Bronchus fibroblast of lung (primary cell): ENCODE results near the gene TMEM43. TPM values are rescaled to one million over a fixed set of nuclear protein-coding genes. Genes with fewer than 3 reads are reported as not detected.

Experiments used
- total RNA-seq: library from RNA; depleted of rRNA; stranded (reverse); fragments of >200 nt; gene quantifications from 2 replicates; pipeline ENCODE4 v1.2.3, GENCODE V29; 2015

Gene TMEM43, protein sequence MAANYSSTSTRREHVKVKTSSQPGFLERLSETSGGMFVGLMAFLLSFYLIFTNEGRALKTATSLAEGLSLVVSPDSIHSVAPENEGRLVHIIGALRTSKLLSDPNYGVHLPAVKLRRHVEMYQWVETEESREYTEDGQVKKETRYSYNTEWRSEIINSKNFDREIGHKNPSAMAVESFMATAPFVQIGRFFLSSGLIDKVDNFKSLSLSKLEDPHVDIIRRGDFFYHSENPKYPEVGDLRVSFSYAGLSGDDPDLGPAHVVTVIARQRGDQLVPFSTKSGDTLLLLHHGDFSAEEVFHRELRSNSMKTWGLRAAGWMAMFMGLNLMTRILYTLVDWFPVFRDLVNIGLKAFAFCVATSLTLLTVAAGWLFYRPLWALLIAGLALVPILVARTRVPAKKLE
- 85.8 and 99.5 TPM in 2 replicates for total RNA-seq

DNA sequence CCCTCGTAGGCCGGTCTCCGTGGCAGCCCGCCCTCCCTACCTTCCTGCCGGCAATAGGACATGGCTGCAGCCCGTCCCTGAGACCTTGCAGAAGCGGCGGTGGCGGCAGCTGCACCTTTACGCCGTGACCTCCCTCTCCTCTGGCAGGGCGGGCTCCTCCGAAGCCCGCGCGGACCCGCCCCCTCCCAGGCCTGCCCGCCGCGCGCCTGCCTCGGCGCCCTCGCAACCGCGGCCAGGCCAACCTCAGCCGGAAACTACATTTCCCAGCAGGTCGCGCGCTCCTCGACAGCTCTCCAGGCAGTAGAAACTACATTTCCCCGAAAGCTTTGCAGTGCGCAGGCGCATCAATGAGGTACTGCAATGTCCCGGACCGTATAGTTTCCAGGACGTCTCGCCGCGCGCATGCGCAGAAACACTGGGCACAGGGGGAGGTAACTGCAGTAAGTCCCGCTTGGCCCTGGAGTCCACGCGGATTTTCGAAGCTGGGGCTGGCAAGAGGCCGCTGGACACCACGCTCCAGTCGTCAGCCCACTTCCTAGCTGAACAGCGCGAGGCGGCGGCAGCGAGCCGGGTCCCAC is at the start of gene TMEM43, which contains the start of gene CHCHD4:
Gene TMEM43 (plus strand): TSS at position 438 of the 578 bp plus-strand sequence. CDS start 142 bp downstream, outside the sequence.
Gene CHCHD4 (minus strand): TSS at position 256 of the 578 bp plus-strand sequence. CDS start 194 bp downstream, at position 62.

DNA sequence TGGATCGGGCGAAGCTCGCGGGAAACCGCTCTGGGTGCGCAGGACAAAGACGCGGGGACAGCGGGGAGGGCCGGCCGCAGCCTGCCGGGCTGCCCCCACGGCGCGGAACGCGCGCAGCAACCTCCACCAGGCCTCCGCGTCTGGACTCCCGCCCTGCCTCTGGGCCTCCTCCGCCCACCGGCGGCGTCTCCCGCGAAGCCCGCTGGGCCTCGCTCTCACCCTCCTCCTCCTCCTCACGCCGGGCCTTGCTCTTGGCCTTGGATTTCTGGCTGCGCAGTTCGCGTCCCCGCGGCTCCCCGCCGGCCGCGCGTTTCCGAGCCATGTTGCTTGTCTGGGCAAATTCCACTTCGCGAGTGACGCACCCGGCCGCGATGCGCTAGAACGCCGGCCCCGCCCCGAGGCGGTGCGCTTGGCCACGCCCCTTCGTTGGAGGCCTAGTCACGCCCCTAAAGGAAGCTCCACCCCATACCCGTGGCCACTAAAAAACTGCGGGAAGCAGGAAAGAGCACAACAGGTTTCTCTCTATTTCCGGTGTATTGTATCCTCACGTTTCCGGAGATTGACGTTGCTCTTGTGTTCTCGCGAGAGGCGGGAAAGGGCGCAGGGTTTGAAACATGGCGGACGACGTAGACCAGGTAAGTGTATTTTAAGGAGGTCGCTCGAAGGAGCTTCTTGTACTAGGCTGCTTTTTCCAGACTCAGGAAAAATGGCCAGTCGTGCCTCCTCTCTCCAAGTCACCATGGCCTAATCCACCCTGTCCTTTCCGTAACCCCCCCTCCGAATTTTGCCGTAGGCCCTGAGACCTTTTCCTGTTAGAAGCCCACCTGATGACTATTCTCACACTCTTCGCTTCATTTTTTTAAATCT is 53.6 kb downstream of the TMEM43 start, which contains the start of the genes LSM3 and XPC:
Gene LSM3 (plus strand): TSS at position 571 of the 867 bp plus-strand sequence. CDS start 44 bp downstream, at position 615.
Gene XPC (minus strand): TSS at position 355 of the 867 bp plus-strand sequence. CDS start 33 bp downstream, at position 322.

Other genes with a start within 250 kb of the TMEM43 start
- not detected in 2 replicates for gene WNT7A, start 245.0 kb upstream of the TMEM43 start, total RNA-seq
- gene CHCHD4, start 182 bp upstream of the TMEM43 start, total RNA-seq, result 17.0 and 19.5 TPM in 2 replicates
- gene XPC, start 53.5 kb downstream of the TMEM43 start, total RNA-seq, result 20.5 and 24.5 TPM in 2 replicates
- 14.6 and 20.0 TPM in 2 replicates for gene LSM3, start 53.8 kb downstream of the TMEM43 start, total RNA-seq